Stimulated activated naive CD8-positive, alpha-beta T cell treated with anti-CD3 and anti-CD28 coated beads, Interleukin-15, amount 100 ng/mL, for 72 hours (primary cell): ENCODE measurements around the gene ZNF524.
A peak's percentile ranks its signal among the peaks of the same experiment; 100 is the strongest.
"Not testable (repeated sequence)": the region's sequence is repeated elsewhere in the genome, so short reads cannot be mapped to it uniquely, and the experiment has no call there.

Experiments used
- ATAC-seq: fragments of 150-1000 bp; cut with Tn5 transposase; 2 replicates; pipeline ENCODE4 v1.10.0; 2021; ENCODE audit warnings: mild to moderate bottlenecking, moderate library complexity
- DNase-seq, 2 donors: peaks; one replicate each; pipeline ENCODE4 v3.0.0; 2021 to 2022
- H3K27ac Mint-ChIP-seq, 2 donors: one replicate each; pipeline ENCODE4 v1.8.0; 2022; ENCODE audit warnings: mild to moderate bottlenecking in 2 of 2, mixed read lengths in 2 of 2, moderate library complexity in 2 of 2
- H3K27me3 Mint-ChIP-seq: one replicate; pipeline ENCODE4 v1.8.0; 2022; ENCODE audit warnings: mixed read lengths
- H3K4me1 Mint-ChIP-seq: one replicate; pipeline ENCODE4 v1.8.0; 2022; ENCODE audit warnings: mild to moderate bottlenecking, mixed read lengths
- H3K4me3 Mint-ChIP-seq, 2 donors: one replicate each; pipeline ENCODE4 v1.8.0; 2022; ENCODE audit warnings: mild to moderate bottlenecking in 2 of 2, mixed read lengths in 2 of 2, moderate library complexity in 1 of 2
- H3K9me3 Mint-ChIP-seq, 2 donors: one replicate each; pipeline ENCODE4 v1.8.0; 2022; ENCODE audit warnings: mixed read lengths in 2 of 2

The ZNF524 gene

GRCh38 chr19:55599842-55600661 is at the start of gene ZNF524:
Gene ZNF524, plus strand, starts transcription at chr19:55600288. Its CDS starts 1,825 bp downstream, at chr19:55602113.
- peaks cover 6 to 11% of the 10 kb centered on the region in 2 donors for H3K9me3 Mint-ChIP-seq
- H3K27me3 Mint-ChIP-seq, result no peaks in the 10 kb centered on the region
- peak within 1 kb of the TSS; percentile 99 to 100 for H3K27ac Mint-ChIP-seq
- DNase-seq, result peak; percentile 90 to 91
- peak; percentile 66 for ATAC-seq
- H3K4me1 Mint-ChIP-seq, result peaks cover 56% of the 10 kb centered on the region
- H3K4me3 Mint-ChIP-seq, result peak within 1 kb of the TSS; percentile 85 to 92

DNA sequence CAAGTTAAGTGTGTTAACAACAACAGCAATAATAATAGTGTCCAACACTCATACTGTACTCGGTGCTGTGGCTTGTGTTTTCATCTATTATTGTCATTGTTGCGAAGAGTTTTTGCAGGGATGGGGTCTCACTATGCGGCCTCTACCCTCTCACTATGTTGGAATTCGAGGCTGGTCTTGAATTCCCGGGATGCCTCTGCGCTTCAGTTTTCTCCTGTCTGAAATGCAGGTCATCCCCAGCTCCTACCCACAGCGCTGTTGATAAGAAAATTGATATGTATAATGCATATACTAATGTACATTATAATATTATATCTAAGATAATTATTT is 49.8 kb upstream of the ZNF524 start:
- peaks cover 53% of the 10 kb centered on the region for H3K27me3 Mint-ChIP-seq
- H3K4me3 Mint-ChIP-seq, result no peak overlapping the region
- no peak overlapping the region for H3K27ac Mint-ChIP-seq
- DNase-seq, result no peak
- H3K9me3 Mint-ChIP-seq, result no peaks in the 10 kb centered on the region
- no peak for ATAC-seq
- H3K4me1 Mint-ChIP-seq, result peaks cover 6% of the 10 kb centered on the region

DNA sequence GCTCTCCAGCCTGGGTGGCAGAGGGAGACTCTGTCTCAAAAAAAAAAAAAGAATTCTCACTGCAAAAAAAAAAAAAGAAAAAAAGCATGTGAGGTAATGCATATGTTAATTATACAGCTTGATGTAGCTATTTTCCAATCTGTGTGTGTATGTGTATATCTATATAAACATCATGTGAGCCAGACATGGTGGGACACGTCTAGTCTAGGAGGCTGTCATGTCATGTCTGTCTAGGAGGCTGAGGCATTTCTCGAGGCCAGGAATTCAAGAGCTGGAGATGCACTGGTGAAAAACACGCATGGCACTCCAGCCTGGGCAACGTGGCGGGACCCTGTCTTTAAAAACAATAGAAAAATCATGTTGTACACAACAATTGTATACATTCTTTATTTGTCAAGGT is 47.9 kb upstream of the ZNF524 start:
- Mint-ChIP-seq H3K9me3 (no peaks in the 10 kb centered on the region), H3K27ac (no peak overlapping the region), H3K27me3 (peaks cover 37% of the 10 kb centered on the region), H3K4me3 (no peak overlapping the region), H3K4me1 (peaks cover 4% of the 10 kb centered on the region)
- DNase-seq (no peak), ATAC-seq (no peak)

- Mint-ChIP-seq H3K27ac (peak overlapping the region in 1 of 2 donors; percentile 73), H3K4me3 (no peak overlapping the region), H3K9me3 (no peaks in the 10 kb centered on the region), H3K27me3 (peaks cover 33% of the 10 kb centered on the region), H3K4me1 (peaks cover under 1% of the 10 kb centered on the region)
- no peak for DNase-seq
- no peak for ATAC-seq
These were observed 47.5 kb upstream of the ZNF524 start for GRCh38 chr19:55552620-55553019.

DNA sequence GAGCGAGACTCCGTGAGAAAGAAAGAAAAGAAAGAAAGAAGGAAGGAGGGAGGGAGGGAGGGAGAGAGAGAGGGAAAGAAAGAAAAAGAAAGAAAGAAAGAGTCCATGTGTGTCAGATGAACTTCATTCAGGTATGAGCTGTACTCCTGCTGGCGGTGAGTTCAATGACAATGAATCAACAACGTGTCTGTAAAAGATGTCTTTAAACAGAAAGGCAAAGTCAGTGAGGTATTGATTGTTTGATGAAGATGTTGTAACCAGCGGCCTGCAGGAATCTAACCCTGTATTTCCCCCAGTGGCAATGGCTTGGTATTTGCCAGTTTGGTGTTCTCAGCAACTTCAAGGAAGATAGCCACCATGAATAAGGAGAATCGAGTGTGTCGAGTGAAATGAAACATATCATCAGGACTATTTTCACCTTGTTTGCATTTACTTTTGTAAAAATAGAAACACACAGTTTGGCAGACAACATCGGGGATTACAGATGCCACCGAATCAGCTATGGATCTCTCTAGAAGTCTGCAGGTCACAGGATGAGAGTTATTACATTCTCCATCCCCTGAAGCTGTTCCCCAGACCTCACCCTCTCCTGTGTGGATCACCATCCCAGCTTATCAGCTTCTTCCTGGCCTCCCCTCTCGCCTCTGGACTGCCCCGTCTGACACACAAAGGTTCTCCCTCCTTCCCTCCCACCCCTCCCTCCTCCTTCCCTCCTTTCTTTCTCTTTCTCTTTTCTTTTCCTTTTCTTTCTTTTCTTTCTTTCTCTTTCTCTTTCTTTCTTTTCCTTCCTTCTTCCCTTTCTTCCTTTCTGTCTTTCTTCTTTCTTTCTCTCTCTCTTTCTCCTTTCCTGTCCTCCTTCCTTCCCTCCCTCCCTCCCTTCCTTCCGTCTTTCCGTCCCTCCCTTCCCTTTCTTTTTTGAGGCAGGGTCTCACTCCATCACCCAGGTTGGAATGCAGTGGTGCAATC is 46.6 kb upstream of the ZNF524 start:
- DNase-seq, result no peak
- H3K4me1 Mint-ChIP-seq, result no peaks in the 10 kb centered on the region
- peak overlapping the region in 1 of 2 donors; percentile 73 for H3K27ac Mint-ChIP-seq
- H3K27me3 Mint-ChIP-seq, result peaks cover 24% of the 10 kb centered on the region
- no peak for ATAC-seq
- no peaks in the 10 kb centered on the region for H3K9me3 Mint-ChIP-seq
- no peak overlapping the region for H3K4me3 Mint-ChIP-seq

- DNase-seq (no peak), ATAC-seq (no peak)
- Mint-ChIP-seq H3K4me3 (no peak overlapping the region), H3K27me3 (peaks cover 23% of the 10 kb centered on the region), H3K9me3 (no peaks in the 10 kb centered on the region), H3K4me1 (no peaks in the 10 kb centered on the region), H3K27ac (peak overlapping the region in 1 of 2 donors; percentile 28)
These were observed 45.8 kb upstream of the ZNF524 start for GRCh38 chr19:55554302-55554701.

DNA sequence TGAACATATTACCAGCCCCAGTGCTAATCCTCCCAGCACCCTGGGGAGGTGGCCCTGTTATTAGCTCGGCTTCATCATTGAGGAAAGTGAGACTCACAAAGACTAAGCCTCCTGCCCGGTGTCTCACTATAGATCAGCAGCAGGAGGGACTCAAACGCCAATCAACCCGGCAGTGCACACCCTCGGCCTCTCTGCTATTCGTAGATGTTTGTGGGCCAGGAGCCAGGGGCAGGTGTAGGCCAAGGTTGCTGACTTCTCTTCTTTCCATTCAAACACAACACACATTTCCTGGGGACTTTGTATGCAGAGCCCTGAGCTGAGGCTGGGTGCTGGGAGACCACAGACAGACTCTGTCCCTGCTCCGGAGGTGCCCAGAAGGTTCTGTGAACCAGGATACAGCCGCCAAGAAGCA is 45.3 kb upstream of the ZNF524 start:
- DNase-seq, result no peak
- H3K4me1 Mint-ChIP-seq, result no peaks in the 10 kb centered on the region
- no peaks in the 10 kb centered on the region for H3K9me3 Mint-ChIP-seq
- peak overlapping the region in 1 of 2 donors; percentile 93 for H3K27ac Mint-ChIP-seq
- ATAC-seq, result no peak
- H3K27me3 Mint-ChIP-seq, result peaks cover 20% of the 10 kb centered on the region
- H3K4me3 Mint-ChIP-seq, result no peak overlapping the region

GRCh38 chr19:55559684-55560083 is 40.4 kb upstream of the ZNF524 start:
- peaks cover 11% of the 10 kb centered on the region for H3K27me3 Mint-ChIP-seq
- no peak for DNase-seq
- no peaks in the 10 kb centered on the region for H3K4me1 Mint-ChIP-seq
- no peak for ATAC-seq
- H3K9me3 Mint-ChIP-seq, result no peaks in the 10 kb centered on the region
- no peak overlapping the region for H3K4me3 Mint-ChIP-seq
- H3K27ac Mint-ChIP-seq, result no peak overlapping the region

DNA sequence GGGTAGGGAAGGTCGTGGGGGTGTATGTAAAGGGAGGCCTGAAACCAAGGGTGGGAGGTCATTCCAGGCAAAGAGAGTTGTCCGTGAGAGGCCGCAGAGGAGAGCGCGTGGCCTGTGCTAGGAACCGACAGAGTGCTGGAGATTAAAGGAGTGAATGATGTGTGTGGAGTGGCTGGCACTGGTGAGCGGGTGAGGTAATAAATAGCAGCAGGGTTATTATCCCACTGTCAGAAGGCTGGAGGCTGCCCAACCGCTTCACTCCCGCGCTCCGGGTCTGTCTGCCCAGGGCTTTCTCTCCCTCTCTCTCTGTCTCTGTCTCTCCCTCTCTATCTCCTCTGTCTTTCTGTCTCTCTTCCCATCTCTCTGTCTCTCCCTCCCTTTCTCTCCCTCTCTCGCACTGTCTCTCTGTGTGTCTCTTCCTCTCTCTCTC is 36.8 kb upstream of the ZNF524 start:
- ATAC-seq, result no peak
- no peak overlapping the region for H3K27ac Mint-ChIP-seq
- no peak for DNase-seq
- peaks cover 13% of the 10 kb centered on the region for H3K27me3 Mint-ChIP-seq
- H3K9me3 Mint-ChIP-seq, result no peaks in the 10 kb centered on the region
- no peak overlapping the region for H3K4me3 Mint-ChIP-seq
- no peaks in the 10 kb centered on the region for H3K4me1 Mint-ChIP-seq

DNA sequence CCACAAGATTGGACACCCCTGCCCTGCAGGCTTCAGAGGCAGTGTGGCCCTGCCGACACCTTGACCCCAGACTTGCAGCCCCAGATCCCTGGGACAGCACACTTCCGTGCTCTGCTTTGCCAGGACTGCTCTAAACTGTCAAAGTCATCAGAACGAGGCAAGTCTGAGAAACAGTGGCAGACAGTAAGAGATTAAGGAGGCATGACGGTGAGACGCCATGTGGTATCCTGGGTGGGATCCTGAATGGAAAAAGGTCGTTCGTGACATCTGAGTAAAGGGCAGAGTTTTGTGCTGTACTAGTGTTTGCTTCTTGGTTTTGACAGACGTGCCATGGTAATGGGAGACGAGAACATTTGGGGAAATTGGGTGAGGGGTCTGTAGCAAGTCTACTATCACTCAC is 33.3 kb upstream of the ZNF524 start:
- no peak overlapping the region for H3K27ac Mint-ChIP-seq
- DNase-seq (no peak), ATAC-seq (no peak)
- H3K9me3 Mint-ChIP-seq, result no peaks in the 10 kb centered on the region
- peaks cover 5% of the 10 kb centered on the region for H3K27me3 Mint-ChIP-seq
- H3K4me1 Mint-ChIP-seq, result no peaks in the 10 kb centered on the region
- H3K4me3 Mint-ChIP-seq, result no peak overlapping the region

GRCh38 chr19:55567708-55568328 is 32.3 kb upstream of the ZNF524 start:
- Mint-ChIP-seq H3K4me3 (no peak overlapping the region), H3K4me1 (no peaks in the 10 kb centered on the region)

GRCh38 chr19:55569477-55569876 is 30.6 kb upstream of the ZNF524 start:
- not testable (repeated sequence) for H3K4me3 Mint-ChIP-seq, DNase-seq, H3K4me1 Mint-ChIP-seq, H3K27me3 Mint-ChIP-seq, ATAC-seq, H3K9me3 Mint-ChIP-seq, H3K27ac Mint-ChIP-seq

More at GRCh38 chr19:55567708-55568328, 32.3 kb upstream of the ZNF524 start:
- no peak overlapping the region for H3K27ac Mint-ChIP-seq
- ATAC-seq (no peak), DNase-seq (no peak)
- peaks cover 5% of the 10 kb centered on the region for H3K27me3 Mint-ChIP-seq
- H3K9me3 Mint-ChIP-seq, result no peaks in the 10 kb centered on the region

- not testable (repeated sequence) for H3K27me3 Mint-ChIP-seq, H3K9me3 Mint-ChIP-seq, H3K4me1 Mint-ChIP-seq, H3K4me3 Mint-ChIP-seq, DNase-seq, ATAC-seq, H3K27ac Mint-ChIP-seq
These were observed 26.2 kb upstream of the ZNF524 start for GRCh38 chr19:55573929-55574328.

DNA sequence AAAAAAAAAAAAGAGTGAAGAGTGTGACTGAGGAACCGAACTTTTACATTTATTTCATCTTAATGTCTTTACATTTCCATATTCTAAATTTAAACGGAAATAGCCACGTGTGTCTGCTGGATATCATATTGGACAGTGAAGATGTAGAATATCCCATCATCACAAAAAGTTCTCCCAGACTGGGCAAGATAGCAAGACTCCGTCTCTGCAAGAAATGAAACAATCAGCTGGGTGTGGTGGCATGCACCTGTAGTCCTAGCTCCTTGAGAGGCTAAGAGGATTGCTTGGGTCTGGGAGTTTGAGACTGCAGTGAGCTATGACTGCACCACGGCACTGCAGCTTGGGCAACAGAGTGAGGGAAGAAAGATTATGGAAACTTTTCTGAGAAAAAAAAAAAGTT is 23.3 kb upstream of the ZNF524 start:
- H3K4me3 Mint-ChIP-seq, result no peak overlapping the region
- no peak overlapping the region for H3K27ac Mint-ChIP-seq
- no peak for ATAC-seq
- no peaks in the 10 kb centered on the region for H3K27me3 Mint-ChIP-seq
- peaks cover 16% of the 10 kb centered on the region for H3K4me1 Mint-ChIP-seq
- no peaks in the 10 kb centered on the region for H3K9me3 Mint-ChIP-seq
- no peak for DNase-seq

DNA sequence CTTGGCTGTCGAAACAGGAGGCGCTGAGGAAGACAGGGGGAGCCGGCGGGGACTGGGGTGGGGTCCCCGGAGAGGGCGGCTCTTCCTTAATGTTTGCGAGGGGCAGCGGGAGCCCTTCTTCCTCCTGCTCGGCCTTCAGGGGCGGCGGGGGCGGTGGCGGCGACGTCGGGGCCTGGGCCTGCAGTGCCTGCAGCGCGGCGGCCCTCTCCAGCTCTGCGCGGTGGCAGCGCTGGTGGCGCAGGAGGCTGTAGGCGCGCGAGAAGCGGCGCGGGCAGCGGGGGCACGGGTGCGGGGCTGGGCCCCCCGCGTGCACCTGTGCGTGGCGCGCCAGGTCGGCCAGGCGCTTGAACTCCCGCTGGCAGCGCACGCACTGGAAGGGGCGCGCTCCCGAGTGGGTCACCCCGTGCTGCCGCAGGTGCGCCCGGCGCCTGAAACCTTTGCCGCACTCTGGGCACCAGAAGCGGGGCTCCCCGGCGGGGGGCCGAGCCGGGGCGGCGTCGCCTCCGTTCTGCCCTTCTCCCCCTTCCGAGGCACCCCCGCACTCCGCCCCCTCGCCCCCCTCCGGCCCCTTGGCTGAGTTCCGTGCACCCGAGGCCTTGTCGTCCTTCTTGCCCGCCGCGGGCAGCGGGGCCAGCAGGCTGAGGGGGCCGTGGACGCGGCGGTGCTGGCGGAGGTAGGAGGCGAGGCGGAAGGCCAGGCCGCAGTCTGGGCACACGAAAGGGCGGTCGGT is 21.9 kb upstream of the ZNF524 start:
- Mint-ChIP-seq H3K4me3 (no peak overlapping the region), H3K27me3 (no peaks in the 10 kb centered on the region), H3K27ac (no peak overlapping the region), H3K4me1 (peaks cover 22% of the 10 kb centered on the region), H3K9me3 (no peaks in the 10 kb centered on the region)
- no peak for DNase-seq
- ATAC-seq, result peak; percentile 24
